ENCODE data around the gene CDC14A.

DNA sequence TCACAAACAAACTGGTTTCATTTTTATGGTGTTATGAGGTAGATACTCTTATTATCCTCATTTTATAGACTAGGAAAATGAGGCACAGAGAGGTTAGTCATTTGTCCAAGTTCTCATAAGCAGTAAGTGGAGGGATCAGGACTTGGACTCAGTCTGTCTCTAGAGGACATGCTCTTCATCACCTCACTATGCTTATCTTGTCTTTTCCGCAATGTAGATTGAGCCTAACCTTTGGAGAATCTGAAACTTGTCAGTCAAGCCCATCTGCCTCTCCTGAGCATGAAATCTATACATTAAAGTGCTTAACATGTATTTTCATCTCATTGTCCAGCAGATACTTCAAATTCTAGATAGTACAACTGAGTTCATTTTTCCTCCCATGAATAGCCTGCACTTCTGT lies 11.8 kb upstream of the CDC14A start:
- TF ChIP-seq, protein P1, sequence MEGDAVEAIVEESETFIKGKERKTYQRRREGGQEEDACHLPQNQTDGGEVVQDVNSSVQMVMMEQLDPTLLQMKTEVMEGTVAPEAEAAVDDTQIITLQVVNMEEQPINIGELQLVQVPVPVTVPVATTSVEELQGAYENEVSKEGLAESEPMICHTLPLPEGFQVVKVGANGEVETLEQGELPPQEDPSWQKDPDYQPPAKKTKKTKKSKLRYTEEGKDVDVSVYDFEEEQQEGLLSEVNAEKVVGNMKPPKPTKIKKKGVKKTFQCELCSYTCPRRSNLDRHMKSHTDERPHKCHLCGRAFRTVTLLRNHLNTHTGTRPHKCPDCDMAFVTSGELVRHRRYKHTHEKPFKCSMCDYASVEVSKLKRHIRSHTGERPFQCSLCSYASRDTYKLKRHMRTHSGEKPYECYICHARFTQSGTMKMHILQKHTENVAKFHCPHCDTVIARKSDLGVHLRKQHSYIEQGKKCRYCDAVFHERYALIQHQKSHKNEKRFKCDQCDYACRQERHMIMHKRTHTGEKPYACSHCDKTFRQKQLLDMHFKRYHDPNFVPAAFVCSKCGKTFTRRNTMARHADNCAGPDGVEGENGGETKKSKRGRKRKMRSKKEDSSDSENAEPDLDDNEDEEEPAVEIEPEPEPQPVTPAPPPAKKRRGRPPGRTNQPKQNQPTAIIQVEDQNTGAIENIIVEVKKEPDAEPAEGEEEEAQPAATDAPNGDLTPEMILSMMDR (IDR thresholded peaks at IDR 0.05; ENCODE audit: low read length) = no peak
- no peak for TF ChIP-seq EZH2 (IDR thresholded peaks at IDR 0.05; ENCODE audit: borderline replicate concordance, low read length)
